Suprapubic skin (tissue), 4 donors: Measurements from ENCODE around the gene REV3L.

Experiments
- CTCF ChIP-seq, 2 donors: fragments of 200-600 bp in 1 of 2; fragments of 450-650 bp in 1 of 2; sonication (generic) in 1 of 2; IDR thresholded peaks; one replicate each; pipeline ENCODE4 v1.5.1; 2016 to 2019; ENCODE audit warnings: antibody characterized with exemption in 2 of 2, mild to moderate bottlenecking in 1 of 2, moderate library complexity in 1 of 2
- EP300 ChIP-seq: sonication (generic); formaldehyde crosslinking; IDR thresholded peaks from one replicate; pipeline ENCODE4 v1.6.1; 2017; ENCODE audit warnings: antibody characterized with exemption
- POLR2A ChIP-seq, 2 donors: fragments of 450-650 bp; IDR thresholded peaks; one replicate each; pipeline ENCODE4 v1.6.1; 2017; ENCODE audit warnings: antibody characterized with exemption in 2 of 2, mild to moderate bottlenecking in 2 of 2, moderate library complexity in 2 of 2
- POLR2AphosphoS5 ChIP-seq, 3 donors: sonication (generic); formaldehyde crosslinking; IDR thresholded peaks; one replicate each; pipeline ENCODE4 v1.6.1; 2017; ENCODE audit warnings: antibody characterized with exemption in 3 of 3

- TF ChIP-seq EP300 (no peak), POLR2AphosphoS5 (IDR thresholded peaks at IDR 0.05) (no peak), CTCF (IDR thresholded peaks at IDR 0.05) (no peak), POLR2A (IDR thresholded peaks at IDR 0.05) (no peak)
These were observed 54.2 kb downstream of the REV3L start for GRCh38 chr6:111428811-111429210.
